Breast epithelium (tissue), 3 donors: ENCODE results near the gene POLR1C.

Experiments used
- CTCF ChIP-seq, 3 donors: fragments of 450-650 bp; IDR thresholded peaks; one replicate each; pipeline ENCODE4 v1.5.1; 2016 to 2017; ENCODE audit warnings: antibody characterized with exemption in 3 of 3, mild to moderate bottlenecking in 3 of 3, moderate library complexity in 3 of 3
- POLR2AphosphoS5 ChIP-seq, 3 donors: sonication (generic); formaldehyde crosslinking; IDR thresholded peaks; one replicate each; pipeline ENCODE4 v1.6.1; 2017; ENCODE audit warnings: antibody characterized with exemption in 3 of 3

- TF ChIP-seq CTCF (IDR thresholded peaks at IDR 0.05) (no peak), POLR2AphosphoS5 (IDR thresholded peaks at IDR 0.05) (no peak)
Measured at GRCh38 chr6:43478008-43478372, 38.9 kb upstream of the POLR1C start.
